GM12892 (cell line): ENCODE results near the gene CCDC192.
A peak's percentile ranks its signal among the peaks of the same experiment; 100 is the strongest.

ENCODE experiments used
- DNase-seq: peaks from one replicate; pipeline ENCODE4 v3.0.0; 2011; ENCODE audit not compliant: insufficient read length
- FAIRE-seq: peaks from 2 replicates; lab custom pipeline; 2011; peaks lifted over from hg19 to GRCh38; lab: Jason Lieb, UNC
- POLR2A ChIP-seq: IDR thresholded peaks from 2 replicates; pipeline ENCODE4 v1.6.1; 2011; ENCODE audit warnings: low read depth, low read length, control low read depth
- POLR2AphosphoS5 ChIP-seq: IDR thresholded peaks from 2 replicates; pipeline ENCODE4 v1.6.1; 2011; ENCODE audit warnings: low read depth, low read length, control low read depth
- TAF1 ChIP-seq: IDR thresholded peaks from 2 replicates; pipeline ENCODE4 v1.6.1; 2011; ENCODE audit warnings: low read depth, mild to moderate bottlenecking, control low read depth, low read length, borderline replicate concordance

Gene CCDC192

DNA sequence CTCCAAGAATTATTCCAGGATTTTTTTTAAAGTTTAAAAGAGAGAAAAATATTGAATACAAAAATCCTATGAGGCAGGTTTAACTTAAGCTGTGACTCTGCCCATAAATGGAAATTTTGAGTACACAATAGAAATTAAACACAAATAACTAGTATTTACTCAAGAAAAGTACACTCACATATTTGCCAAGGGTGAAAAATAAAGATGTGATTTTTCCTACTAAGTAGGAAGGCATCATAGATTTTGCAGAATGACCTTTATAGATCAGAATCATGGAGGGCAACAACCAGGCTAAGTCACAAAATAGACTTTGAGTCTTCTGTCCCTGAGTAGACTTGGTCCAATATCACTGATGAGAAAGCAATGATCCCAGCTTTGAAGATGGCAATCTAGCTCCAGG lies 277.7 kb downstream of the CCDC192 start:
- TF ChIP-seq POLR2AphosphoS5: no peak
- no peak for TF ChIP-seq POLR2A
- TF ChIP-seq TAF1: no peak
- DNase-seq (no peak), FAIRE-seq (no peak)

GRCh38 chr5:127981498-127981897 lies 278.3 kb downstream of the CCDC192 start:
- DNase-seq (no peak), FAIRE-seq (no peak)
- no peak for TF ChIP-seq TAF1
- no peak for TF ChIP-seq POLR2A
- TF ChIP-seq POLR2AphosphoS5: no peak

DNA sequence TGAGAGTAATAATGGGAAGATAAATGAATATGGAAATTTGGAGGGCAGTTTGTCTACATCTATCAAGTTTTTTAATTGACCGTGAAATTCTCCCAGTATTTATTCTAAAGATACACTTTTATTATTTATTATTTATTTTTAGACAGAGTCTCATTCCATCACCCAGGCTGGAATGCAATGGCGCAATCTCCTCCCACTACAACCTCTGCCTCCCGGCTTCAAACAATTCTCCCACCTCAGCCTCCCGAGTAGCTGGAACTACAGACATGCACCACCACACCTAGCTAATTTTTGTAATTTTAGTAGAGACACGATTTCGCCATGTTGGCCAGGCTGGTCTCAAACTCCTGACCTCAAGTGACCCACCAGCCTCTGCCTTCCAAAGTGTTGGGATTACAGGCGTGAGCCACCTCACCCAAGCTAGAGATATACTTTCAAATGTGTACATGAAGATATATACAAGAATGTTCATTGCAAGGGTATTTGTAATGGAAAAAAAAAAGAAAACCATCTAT lies 282.7 kb downstream of the CCDC192 start:
- DNase-seq (no peak), FAIRE-seq (no peak)
- TF ChIP-seq POLR2AphosphoS5 (no peak), POLR2A (no peak), TAF1 (no peak)

GRCh38 chr5:127987354-127988145 lies 284.4 kb downstream of the CCDC192 start:
- FAIRE-seq (peak; percentile 60), DNase-seq (no peak)
- TF ChIP-seq POLR2A (no peak), POLR2AphosphoS5 (no peak), TAF1 (no peak)

GRCh38 chr5:127988146-127988760 lies 285.1 kb downstream of the CCDC192 start:
- no peak for TF ChIP-seq POLR2A
- TF ChIP-seq POLR2AphosphoS5: no peak
- no peak for TF ChIP-seq TAF1
- FAIRE-seq (no peak), DNase-seq (no peak)
